ENCODE results near the gene ADTRP.

Gene ADTRP

DNA sequence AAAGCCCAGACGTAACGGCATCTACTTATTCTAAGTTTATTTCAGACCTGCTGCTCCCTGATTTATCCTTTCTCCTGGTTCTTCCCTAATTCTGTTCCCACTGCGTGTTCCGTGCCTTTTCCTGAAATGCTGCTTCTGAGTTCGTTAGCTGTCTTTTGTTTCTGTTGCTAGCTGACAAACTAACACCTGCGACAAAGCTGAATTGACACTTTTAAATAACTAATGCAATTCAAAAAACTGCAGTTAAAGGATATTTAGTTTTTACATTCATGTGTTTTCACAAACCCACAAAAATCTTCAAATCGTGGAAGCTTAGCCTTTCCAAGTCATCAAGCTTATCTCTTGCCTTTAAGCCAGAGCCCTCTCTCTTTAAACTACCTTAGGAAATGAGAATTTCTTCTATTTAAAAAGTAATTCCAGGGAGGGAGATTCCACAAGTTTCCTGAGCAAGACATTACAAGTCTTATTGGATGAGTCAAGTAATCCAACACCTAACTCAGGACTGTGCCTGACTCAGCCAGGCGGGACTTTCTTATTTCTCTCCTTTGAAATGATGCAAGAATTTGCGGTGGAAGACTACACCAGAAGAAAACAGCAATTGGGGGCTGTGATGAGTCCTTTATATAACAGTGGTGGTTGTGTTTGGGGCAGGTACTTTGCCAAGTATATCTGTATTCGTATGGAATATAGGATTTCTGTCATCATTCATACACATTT, 6.3 kb downstream of the ADTRP start:
- no peak for DNase-seq

DNA sequence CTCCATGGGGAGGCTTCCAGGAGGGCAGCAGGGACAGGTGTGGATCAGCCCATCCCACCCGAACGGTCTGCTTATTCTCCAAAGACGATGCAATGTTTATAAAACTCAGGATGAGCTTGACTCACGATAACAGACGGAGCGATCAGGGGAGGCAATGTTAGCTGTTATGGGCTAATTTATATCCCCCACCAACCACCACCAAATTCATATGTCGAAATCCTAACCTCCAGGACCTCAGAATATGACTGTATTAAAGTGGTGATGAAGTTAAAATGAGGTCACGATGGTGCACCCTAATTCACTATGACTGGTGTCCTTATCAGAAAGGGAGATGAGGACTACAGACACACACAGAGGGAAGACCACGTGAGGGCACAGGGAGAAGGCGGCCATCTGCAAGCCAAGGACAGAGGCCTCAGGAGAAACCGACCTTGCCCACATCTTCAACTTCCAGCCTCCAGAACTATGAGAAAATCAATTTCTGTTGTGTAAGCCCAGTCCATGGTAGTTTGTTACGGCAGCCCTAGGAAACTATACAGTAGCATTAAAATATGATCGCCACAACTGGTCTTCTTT, 7.0 kb downstream of the ADTRP start:
- no peak for DNase-seq

DNA sequence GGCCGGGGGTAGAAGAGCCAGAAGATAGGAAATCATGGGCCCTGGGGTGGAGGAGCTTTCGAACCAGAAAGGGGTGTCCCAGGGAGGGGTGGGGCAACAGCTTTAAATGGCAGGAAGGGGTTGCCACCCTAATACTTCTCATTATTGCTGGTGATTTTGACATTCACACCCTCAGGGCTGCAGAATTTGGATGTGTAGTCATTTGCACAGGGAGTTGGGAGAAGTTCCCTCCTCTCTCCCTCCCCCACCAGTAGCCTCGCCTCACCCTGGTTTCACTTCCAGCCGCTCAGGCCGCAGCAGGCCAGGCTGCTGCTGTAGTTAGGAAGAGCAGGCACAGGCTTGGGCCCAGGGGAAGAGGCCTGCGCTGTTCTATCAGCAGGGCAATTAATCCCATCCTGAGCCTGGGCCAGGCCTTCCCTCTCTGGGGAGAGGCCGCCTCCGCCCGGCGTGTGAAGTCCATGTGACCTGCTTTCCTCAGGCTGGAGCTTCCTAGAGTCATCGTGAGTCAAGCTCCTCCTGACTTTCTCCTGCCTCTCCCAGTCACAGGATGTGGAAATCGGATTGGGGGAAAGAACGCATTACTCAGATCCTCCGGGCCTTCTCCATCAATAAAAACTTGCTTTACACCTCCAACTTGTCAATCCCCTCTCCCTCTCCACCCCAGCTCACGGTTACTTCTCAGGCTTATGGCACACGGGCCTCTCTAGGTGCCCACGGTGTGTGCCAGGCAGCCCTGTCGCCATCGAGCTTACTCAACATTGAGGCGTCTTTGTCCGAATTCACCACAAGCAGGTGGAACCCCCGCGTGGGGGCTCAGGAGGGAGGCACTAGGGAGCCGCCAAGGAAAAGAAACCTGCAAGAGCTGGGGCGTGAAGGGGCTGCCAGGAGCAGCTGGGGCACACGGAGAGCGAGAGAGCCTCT, 7.8 kb downstream of the ADTRP start:
- no peak for DNase-seq

DNA sequence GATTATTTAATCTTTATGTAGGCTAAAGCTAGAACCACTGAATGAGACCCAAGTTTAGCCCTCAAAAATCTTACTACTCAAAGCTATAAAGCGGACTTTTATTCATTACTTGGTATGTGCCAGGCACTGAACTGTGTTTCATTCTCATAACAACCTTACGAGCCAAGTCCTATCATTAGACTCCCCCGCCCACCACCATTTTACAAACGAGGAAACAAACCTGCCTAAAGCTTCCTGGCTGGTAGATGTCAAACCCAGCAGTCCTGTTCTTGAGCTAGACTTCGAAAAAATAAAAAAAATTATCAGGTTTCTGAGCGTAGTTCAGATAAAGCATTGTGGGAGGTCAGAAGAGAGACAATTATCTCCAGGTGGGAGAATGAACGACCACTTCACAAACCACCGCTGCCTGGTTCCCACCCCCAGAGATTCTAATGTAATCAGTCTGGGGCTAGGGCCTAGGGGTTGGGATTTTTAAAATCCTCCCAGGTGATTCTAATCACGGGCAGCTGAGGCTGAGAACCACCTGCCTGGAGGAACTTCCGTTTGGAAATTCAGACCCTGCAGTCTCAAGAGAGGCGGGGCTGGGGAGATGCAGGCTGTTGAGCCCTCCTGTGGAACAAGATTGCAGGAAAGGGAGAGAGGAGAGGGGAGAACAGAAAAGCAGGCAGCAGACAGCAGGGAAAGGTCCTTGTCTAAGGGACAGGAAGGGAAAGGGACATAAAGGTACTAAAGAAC, 8.6 kb downstream of the ADTRP start:
- DNase-seq: no peak

DNA sequence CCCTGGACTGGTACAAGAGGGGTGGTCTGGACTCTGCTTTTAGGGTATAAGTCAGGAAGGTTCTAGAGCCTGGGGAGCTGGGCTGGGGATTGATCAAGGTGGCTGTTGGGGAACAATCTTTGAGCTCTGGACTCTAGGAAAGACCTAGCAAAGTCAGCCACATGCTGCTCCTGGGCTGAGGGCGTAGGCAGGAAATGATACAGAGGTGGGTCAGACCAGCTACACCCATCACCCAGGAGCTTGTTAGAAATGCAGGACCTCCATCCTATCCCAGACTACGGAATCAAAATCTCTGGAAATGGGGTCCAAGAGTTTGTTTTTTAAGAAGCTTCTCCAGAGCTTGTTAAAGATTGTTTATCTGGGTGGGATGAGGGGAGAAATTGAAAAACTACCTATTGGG, 9.4 kb downstream of the ADTRP start:
- no peak for DNase-seq

DNA sequence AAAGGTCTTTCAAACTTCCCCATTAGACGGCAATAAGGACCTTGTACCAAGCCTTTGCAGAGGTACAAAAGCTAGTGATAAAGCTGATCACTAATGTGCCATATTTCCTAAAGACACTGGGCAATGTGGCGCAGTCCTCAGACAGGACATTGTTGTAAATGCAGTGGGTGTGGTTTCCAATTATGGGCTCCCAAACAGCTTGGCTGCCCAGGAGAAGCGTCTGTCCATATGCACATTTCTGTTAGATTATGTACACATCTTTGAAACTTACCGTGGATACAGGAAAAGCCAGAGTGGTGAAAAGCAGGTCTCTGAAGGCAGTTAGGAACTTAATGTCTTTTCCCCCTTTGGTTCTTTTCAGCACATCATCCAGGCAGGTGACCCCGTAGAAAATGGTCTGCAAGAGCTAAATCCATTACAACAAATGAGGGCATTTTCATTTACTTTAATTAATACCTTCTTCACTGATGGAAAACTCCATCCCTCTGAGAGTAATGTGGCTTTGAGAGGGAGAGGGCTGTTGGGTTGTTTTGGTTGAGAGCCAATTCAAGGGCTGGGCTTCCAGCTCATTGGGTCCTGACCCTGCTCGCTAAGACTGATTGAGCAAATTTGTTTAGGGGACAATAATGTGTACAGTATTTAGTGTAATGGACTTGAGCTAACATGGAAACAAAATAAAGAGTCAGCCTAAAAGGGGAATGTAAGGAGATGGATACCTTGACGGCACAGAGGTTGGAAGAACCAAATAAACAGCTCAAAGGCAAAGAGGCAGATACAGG, 10.4 kb downstream of the ADTRP start:
- no peak for DNase-seq

DNA sequence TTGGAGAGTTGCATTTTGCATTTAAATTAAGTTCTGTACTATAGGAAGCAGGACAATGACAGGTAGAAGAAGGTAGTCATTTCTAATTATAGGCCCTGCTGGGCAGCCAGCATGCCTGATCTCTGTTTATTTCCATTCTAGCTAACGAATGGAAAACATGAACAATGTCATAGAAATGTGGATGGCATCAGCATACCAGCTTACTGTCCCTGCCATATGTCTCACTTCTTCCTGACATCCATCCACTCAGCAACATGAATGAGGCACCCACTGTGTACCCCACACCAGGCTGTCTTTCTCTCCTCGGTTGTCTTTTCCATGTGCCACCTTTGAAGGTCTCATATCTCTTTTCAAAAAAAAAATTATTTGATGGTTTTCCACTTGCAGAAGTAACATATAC, 11.1 kb downstream of the ADTRP start:
- no peak for DNase-seq

DNA sequence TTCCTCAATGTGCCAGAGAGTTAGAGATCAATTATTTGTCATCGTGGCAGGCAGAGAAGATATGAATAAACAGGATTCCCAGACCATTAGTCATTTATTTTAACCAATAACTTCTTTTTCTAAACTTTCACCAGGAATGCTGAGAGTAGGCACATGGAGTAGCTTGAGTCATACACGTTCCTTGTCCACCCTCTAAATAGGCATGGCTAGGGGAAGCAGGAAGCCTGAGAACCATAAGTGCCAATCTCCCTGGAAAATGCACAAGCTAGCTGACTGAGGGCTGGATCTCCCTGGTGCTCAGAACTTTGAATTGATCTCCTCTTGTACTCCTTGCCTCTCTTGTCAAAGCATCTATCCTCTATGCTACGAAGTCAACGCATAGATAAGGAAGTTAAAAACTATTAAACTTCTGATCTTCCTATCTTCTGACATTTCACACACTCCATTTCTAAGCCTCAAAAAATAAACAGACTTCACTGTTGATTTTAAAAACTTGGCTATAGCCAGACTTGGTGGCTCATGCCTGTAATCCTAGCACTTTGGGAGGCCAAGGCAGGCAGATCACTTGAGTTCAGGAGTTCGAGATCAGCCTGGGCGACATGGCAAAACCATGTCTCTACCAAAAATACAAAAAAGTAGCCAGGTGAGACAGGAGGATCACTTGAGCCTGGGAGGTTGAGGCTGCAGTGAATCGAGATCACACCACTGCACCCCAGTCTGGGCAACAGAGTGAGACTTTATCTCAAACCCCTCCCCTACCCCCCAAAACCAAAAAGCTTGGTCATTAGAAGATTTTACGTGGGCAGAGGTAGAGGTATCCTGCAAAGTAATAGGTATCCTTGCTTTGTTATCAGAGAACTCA, 11.8 kb downstream of the ADTRP start:
- no peak for DNase-seq

DNA sequence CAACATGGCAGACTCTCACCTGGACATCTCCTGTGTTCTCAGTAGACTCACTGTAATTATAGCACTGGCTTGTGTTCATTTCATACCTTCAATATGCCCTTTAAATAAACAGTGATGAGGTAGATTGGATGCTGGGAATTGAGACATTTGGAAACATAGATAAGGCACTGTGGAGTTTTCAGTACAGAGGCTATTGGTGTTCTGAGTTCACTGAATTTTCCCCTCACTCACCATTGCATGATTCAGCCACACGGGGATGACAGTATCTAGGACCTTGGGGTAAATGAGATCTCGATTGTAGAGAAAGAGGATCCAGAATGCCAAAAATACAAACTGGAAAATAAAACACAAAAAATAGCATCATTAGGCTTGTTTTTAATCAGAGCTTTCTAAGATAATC, 12.6 kb downstream of the ADTRP start:
- DNase-seq: no peak

DNA sequence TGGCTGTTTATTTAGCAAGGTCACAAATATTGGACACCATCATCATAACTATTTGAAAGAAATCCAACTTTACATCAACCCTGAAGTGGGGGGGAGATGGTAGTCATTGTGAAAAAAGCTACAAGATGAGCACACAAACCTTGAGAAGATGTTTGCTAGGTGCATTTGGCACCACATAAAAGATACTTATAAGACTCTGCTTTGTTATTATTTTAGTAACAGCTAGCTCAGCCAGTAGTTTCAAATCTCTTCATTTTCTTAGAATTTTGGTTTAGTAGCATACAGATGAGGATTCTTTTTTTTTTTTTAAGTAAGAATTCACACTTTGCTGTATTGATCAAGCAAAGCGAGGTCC, 14.4 kb downstream of the ADTRP start:
- no peak for DNase-seq

DNA sequence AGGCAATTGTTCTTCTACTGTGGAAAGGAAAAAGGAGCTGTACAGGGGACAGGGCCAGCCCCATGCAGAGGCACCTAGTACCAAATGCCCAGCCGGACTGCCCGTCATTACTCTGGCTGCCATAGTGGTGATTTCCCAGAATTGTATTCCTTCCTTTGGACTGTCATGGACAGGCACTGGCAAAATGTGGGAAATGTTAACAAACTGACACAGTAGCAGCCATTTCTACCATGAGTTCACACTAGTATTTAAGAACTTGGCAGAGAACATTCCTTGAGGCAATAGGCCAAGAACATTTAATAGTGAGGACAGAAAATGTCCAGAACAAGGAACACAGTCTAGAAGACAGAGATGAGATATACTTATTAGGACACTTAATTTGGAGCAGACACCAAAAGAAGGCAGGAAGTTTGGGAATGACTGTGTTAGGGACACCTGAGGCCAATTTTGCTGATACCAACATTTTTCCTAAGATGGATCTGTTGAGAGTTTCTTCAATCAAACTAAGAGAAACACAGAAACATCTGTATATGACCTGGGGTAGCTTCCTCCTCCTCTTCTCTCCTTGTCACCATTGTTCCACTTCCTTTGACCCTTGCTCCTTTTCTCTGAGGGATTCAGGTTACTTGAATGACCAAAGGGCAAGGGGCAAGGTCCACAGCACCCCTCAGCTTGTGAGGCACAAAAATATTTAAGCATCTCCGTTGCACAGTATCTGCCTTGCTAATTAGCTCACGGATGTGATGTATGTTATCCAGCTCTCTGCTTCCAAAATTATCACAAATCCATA, 14.9 kb downstream of the ADTRP start:
- DNase-seq: no peak

DNA sequence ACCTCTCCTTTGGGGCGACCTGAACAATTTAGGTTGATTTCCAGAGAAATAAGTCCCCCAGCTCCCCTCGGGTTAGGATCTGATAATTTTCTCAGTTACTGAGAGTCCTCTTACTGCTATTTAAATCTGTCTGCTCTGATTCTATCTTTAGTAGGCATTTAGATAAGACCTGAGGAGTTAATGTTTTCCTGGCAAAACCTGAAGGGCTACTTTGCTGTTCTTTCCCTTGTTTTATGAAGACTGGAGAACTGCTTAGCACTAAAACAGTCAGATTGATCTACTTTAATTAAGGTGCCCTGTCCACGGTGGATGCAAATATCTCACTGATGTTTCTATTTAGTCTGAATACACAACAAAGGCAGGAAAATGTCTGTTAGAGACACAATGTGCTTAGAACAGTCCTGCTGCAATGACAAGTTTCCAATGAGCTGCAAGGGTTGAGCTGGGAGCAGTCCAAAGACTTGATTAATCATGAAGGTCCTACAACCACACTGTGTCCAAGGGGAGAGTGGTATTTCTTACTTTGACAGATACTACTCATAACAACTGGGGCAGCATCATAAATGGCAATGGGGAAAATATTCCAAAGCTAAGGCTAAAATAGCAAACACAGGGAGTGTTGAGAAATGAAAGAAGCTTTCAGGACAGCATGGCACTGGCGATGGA, 15.7 kb downstream of the ADTRP start:
- DNase-seq: no peak

DNA sequence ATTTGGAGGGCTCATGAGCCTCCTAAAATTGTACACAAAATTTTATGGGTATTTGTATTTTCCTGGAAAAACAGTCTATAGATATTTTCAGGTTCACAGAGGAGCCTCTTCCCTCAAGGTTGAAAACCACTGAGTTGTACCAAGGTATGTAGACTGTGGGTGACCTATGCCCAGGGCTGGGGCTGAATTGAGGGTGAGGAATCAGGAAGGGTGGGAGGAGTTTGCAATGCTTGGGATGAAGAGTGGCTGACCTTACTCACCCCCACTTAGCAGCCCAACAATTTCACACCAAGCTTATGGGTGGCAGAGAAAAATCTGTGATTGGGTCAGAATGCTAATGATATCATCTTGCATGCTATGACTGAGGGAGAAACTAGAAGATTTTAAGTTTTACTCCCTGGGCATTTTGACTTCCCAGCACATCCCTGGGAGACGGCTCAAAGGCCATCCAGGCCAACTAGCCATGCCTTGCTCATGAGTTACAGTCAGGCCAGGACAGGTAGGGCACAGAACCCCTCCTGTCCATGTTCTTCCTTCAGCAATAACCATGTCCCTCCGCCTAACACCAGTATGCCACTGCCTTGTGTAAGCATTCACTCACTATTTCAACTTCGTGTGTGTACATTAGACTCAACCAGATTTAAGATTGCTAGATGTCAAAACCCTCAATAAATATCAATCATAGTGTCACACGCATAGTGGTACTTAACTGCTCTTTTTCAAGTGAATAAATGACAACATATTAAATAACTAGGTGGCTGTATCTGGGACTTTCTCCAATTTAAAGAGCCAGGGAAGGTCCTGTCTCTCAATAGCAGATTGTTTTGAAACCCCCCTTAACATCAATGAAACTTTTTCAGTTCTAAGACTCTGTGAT, 16.6 kb downstream of the ADTRP start:
- DNase-seq: no peak

DNA sequence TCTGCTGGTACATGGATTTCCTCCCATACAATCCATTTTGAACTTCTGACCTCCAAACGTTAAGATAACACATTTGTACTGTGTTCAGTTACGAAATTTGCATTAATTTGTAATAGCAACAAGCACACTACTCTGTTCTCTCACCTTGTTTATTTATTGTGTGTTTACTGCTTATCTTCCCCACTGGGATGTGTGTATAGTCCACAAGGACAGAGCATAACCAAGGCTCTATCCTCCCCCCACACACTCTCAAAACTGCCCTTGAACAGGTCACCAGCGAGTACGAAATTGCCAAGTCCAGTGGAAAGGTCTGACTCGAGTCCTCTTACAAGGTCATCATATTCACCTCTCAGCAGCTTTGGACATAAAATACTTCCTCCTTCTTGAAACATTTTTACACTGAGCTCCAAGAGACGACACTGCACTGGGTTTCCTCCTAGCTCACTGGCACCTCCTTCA, 18.6 kb downstream of the ADTRP start:
- no peak for DNase-seq

DNA sequence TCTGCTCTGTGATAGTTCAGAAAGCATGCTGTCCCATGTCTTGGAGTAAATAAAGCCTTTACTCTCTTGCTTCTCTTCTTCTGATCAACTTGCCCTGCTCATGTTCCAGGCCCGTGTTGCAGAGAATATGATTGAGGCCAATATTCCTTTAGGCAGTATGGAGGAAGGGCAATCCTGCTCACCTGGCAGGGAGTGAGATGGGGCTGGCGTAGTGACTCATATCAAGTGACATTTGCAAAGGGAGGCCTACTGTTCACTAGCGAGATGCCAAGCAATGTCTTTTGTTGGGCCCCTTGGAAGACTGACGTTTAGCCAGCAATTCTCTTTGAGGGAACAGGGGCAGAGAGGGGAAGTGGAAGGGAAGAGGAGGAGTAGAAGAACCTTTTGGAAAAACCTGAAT, 19.7 kb downstream of the ADTRP start:
- DNase-seq: no peak

DNA sequence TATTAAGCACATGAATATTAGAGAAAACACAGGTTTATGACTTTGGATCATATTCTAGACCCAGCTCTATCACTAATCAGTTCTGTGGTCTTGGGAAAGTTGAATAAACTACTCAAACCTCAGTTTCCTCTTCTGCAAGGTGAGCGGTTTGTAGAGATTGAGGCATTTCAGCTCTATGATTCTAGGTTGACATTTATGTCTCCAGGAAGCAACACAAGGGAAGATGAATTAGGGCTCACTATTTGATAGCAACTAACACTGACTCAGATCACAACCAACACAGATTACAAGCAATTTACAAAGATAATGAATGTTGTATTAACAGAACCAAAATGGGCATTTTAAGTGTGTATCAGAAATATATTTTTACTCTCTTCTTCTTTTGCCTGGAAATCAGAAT, 21.9 kb downstream of the ADTRP start:
- no peak for DNase-seq

DNA sequence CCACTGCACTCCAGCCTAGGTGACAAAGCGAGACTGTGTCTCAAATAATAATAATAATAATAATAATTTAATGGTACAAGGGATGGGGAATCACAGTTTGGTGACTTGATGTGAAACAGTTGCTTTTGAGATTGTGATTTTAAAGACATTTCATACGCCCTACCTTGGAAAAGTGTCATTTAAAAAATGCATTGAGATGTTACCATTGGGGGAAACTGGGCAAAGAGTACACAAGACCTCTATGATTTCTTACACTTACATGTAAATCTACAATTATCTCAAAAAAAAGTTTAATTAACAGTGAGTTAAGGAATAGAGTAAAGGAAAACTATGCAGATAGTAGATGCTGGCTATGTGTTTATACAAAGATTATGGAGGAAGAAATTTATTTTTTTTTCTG, 22.3 kb downstream of the ADTRP start:
- DNase-seq: no peak

DNA sequence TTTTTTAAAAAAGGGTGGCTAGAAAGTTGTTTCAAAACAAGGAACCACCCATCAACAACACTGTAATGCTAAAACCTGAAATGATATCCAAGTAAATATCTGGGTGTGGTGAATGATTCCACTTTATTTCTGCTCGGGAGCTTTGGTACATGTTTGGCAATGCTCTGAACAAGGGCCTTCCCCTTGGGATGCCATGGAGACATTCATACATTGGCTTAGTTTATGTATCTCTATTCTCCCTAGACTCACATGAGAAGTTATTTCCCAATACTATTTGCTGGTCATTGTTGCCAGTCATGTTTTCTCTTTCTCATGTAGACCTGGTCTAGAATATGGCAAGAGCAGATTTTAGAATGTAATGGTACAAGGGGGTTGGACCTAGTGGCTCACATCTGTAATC, 22.9 kb downstream of the ADTRP start:
- no peak for DNase-seq
